ENCODE data around the gene LDB1.

GRCh38 chr10:102146971-102147428, 26.8 kb upstream of the LDB1 start:
- TF ChIP-seq CTCF (IDR thresholded peaks at IDR 0.05; ENCODE audit: insufficient read depth, low read length) = no peak
- peak; percentile 49; the same call in 1 of the 2 replicates for TF ChIP-seq POLR2AphosphoS5 (IDR thresholded peaks at IDR 0.05; ENCODE audit: low read depth)
- no peak for TF ChIP-seq SPI1 (IDR thresholded peaks at IDR 0.05; ENCODE audit: borderline replicate concordance, low read depth)
